GM23338 (cell line): ENCODE data around the gene SELE. TPM values are rescaled to one million over a fixed set of nuclear protein-coding genes. Genes with fewer than 3 reads are reported as not detected.

Experiments used
- ATAC-seq: fragments of 200-7000 bp; cut with Tn5 transposase; 3 replicates; pipeline ENCODE4 v1.9.1; 2020
- DNase-seq: peaks from one replicate; pipeline ENCODE4 v3.0.0-alpha.2; 2015; ENCODE audit warnings: low spot score
- H2AFZ ChIP-seq: fragments of 200-600 bp; sonication (generic); 2 replicates; pipeline ENCODE4 v1.8.0; 2016; ENCODE audit warnings: antibody characterized with exemption, mild to moderate bottlenecking, moderate library complexity
- H3F3A ChIP-seq: fragments of 200-600 bp; sonication (generic); replicated peaks from 2 replicates; pipeline ENCODE4 v1.8.0; 2017; ENCODE audit warnings: antibody characterized with exemption, mixed run types, low read depth
- H3K27ac ChIP-seq: fragments of 200-600 bp; sonication (generic); 2 replicates; pipeline ENCODE4 v1.6.1; 2016; ENCODE audit warnings: low read depth
- H3K27me3 ChIP-seq: fragments of 200-600 bp; sonication (generic); 2 replicates; pipeline ENCODE4 v1.8.0; 2016; ENCODE audit warnings: mild to moderate bottlenecking, mixed run types, moderate library complexity; ENCODE audit not compliant: insufficient read depth
- H3K36me3 ChIP-seq: fragments of 200-600 bp; sonication (generic); 2 replicates; pipeline ENCODE4 v1.8.0; 2016; ENCODE audit warnings: mild to moderate bottlenecking; ENCODE audit not compliant: insufficient read depth
- H3K4me1 ChIP-seq: fragments of 200-600 bp; sonication (generic); 2 replicates; pipeline ENCODE4 v1.8.0; 2016; ENCODE audit warnings: mild to moderate bottlenecking, moderate library complexity; ENCODE audit not compliant: insufficient read depth
- H3K4me2 ChIP-seq: fragments of 200-600 bp; sonication (generic); 2 replicates; pipeline ENCODE4 v1.7.1; 2017; ENCODE audit warnings: mixed run types
- H3K4me3 ChIP-seq: fragments of 200-600 bp; sonication (generic); 2 replicates; pipeline ENCODE4 v1.6.1; 2016; ENCODE audit warnings: mixed run types
- H3K79me2 ChIP-seq: fragments of 200-600 bp; sonication (generic); replicated peaks from 2 replicates; pipeline ENCODE4 v1.8.0; 2017; ENCODE audit warnings: mild to moderate bottlenecking; ENCODE audit not compliant: insufficient read depth
- H3K9me2 ChIP-seq: fragments of 200-600 bp; sonication (generic); 2 replicates; pipeline ENCODE4 v1.8.0; 2017; ENCODE audit not compliant: insufficient read depth
- H4K20me1 ChIP-seq: fragments of 200-600 bp; sonication (generic); replicated peaks from 2 replicates; pipeline ENCODE4 v1.8.0; 2017; ENCODE audit warnings: mild to moderate bottlenecking; ENCODE audit not compliant: insufficient read depth
- H3K27ac Mint-ChIP-seq: 2 replicates; pipeline ENCODE4 v1.8.0; 2020; ENCODE audit warnings: inconsistent platforms, mild to moderate bottlenecking, moderate library complexity, mixed read lengths
- H3K27me3 Mint-ChIP-seq: 3 replicates; pipeline ENCODE4 v1.8.0; 2022; ENCODE audit warnings: low read depth, mild to moderate bottlenecking, moderate library complexity, mixed read lengths, inconsistent platforms; ENCODE audit not compliant: insufficient read depth, poor library complexity
- H3K36me3 Mint-ChIP-seq: 3 replicates; pipeline ENCODE4 v1.8.0; 2021; ENCODE audit warnings: low read depth, mild to moderate bottlenecking, inconsistent platforms, moderate library complexity, mixed read lengths
- H3K4me1 Mint-ChIP-seq: 3 replicates; pipeline ENCODE4 v1.8.0; 2020; ENCODE audit warnings: mild to moderate bottlenecking, inconsistent platforms, mixed read lengths
- H3K4me3 Mint-ChIP-seq: 3 replicates; pipeline ENCODE4 v1.8.0; 2021; ENCODE audit warnings: moderate library complexity, mild to moderate bottlenecking, inconsistent platforms, mixed read lengths
- H3K9me3 Mint-ChIP-seq: 3 replicates; pipeline ENCODE4 v1.8.0; 2020; ENCODE audit warnings: moderate library complexity, mild to moderate bottlenecking, inconsistent platforms, mixed read lengths
- CREB1 ChIP-seq: fragments of 250-450 bp; sonication (Bioruptor Pico); IDR thresholded peaks from 2 replicates; pipeline ENCODE4 v1.5.0; 2020; ENCODE audit warnings: low read depth, mild to moderate bottlenecking, moderate library complexity
- CTCF ChIP-seq, 2 experiments: fragments of 200-600 bp in 1 of 2; sonication (generic) in 1 of 2; conservative IDR thresholded peaks; 2 replicates each; pipeline versions ENCODE4 v1.5.1 to v1.6.1; 2016 to 2017; ENCODE audit warnings: antibody characterized with exemption in 2 of 2, low read depth in 2 of 2, mild to moderate bottlenecking in 2 of 2, moderate library complexity in 1 of 2
- ETS1 ChIP-seq: IDR thresholded peaks from 2 replicates; pipeline ENCODE4 v1.6.1; 2016; ENCODE audit warnings: antibody characterized with exemption
- EZH2 ChIP-seq: fragments of 200-600 bp; sonication (generic); IDR thresholded peaks from one replicate; pipeline ENCODE4 v1.8.0; 2017; ENCODE audit warnings: antibody characterized with exemption, mild to moderate bottlenecking, low read depth; ENCODE audit not compliant: unreplicated experiment
- EZH2phosphoT487 ChIP-seq: fragments of 200-600 bp; sonication (generic); IDR thresholded peaks from one replicate; pipeline ENCODE4 v1.8.1; 2018; ENCODE audit warnings: antibody characterized with exemption; ENCODE audit not compliant: unreplicated experiment
- JUNB ChIP-seq: IDR thresholded peaks from one replicate; pipeline ENCODE4 v1.6.1; 2016; ENCODE audit warnings: antibody characterized with exemption; ENCODE audit not compliant: unreplicated experiment
- NANOG ChIP-seq: IDR thresholded peaks from 2 replicates; pipeline ENCODE4 v1.6.1; 2016; ENCODE audit warnings: antibody characterized with exemption, borderline replicate concordance
- POLR2AphosphoS5 ChIP-seq: IDR thresholded peaks from 2 replicates; pipeline ENCODE4 v1.6.1; 2016; ENCODE audit warnings: antibody characterized with exemption, low read depth
- REST ChIP-seq: IDR thresholded peaks from one replicate; pipeline ENCODE4 v1.6.1; 2018; ENCODE audit warnings: antibody characterized with exemption; ENCODE audit not compliant: unreplicated experiment
- STAT1 ChIP-seq: IDR thresholded peaks from one replicate; pipeline ENCODE4 v1.6.1; 2016; ENCODE audit warnings: antibody characterized with exemption; ENCODE audit not compliant: unreplicated experiment
- ZNF114 ChIP-seq: fragments of 250-450 bp; sonication (Bioruptor Pico); IDR thresholded peaks from 2 replicates; pipeline ENCODE4 v1.5.0; 2020; ENCODE audit warnings: mild to moderate bottlenecking, moderate library complexity
- ZNF331 ChIP-seq: fragments of 250-450 bp; sonication (Bioruptor Pico); IDR thresholded peaks from 2 replicates; pipeline ENCODE4 v1.5.0; 2020; ENCODE audit warnings: low read depth, mild to moderate bottlenecking, moderate library complexity
- ZNF462 ChIP-seq: fragments of 250-450 bp; sonication (Bioruptor Pico); IDR thresholded peaks from 2 replicates; pipeline ENCODE4 v1.5.0; 2020; ENCODE audit warnings: mild to moderate bottlenecking, moderate library complexity
- polyA plus RNA-seq: library from polyadenylated mRNA; unstranded; fragments of >200 nt; fragmentation: Nextera tagmentation; extraction: Ambion mirVana; gene quantifications from 2 replicates; pipeline ENCODE4 v1.2.1, GENCODE V29; 2016
- total RNA-seq: library from RNA; depleted of rRNA; stranded (reverse); fragments of >200 nt; shearing (Covaris generic); gene quantifications from 2 replicates; pipeline ENCODE4 v1.2.3, GENCODE V29; 2014

The SELE gene
- total and polyA plus RNA-seq, 2 experiments from 2014 or later, result not detected

GRCh38 chr1:169782596-169782995 lies 48.7 kb upstream of the SELE start:
- H3K27ac ChIP-seq, result no peak overlapping the region
- no peaks in the 10 kb centered on the region for H3F3A ChIP-seq
- H3K4me1 ChIP-seq, result peaks cover 12% of the 10 kb centered on the region; the same call in 1 of the 2 replicates
- Mint-ChIP-seq H3K27me3 (no peaks in the 10 kb centered on the region), H3K4me3 (no peak overlapping the region), H3K27ac (no peak overlapping the region; the same call in 1 of the 2 replicates), H3K36me3 (no peaks in the 10 kb centered on the region; the same call in 2 of the 3 replicates), H3K9me3 (peaks cover 8% of the 10 kb centered on the region), H3K4me1 (peaks cover 35% of the 10 kb centered on the region)
- no peaks in the 10 kb centered on the region for H3K36me3 ChIP-seq
- TF ChIP-seq ZNF331, result no peak
- no peak for TF ChIP-seq STAT1
- no peak for TF ChIP-seq JUNB
- no peak for TF ChIP-seq EZH2phosphoT487
- no peak for TF ChIP-seq ZNF462
- TF ChIP-seq POLR2AphosphoS5, result no peak
- TF ChIP-seq REST, result no peak
- TF ChIP-seq CREB1 (CRISPR knock-in tag), result no peak
- TF ChIP-seq NANOG, result no peak
- TF ChIP-seq ZNF114 (CRISPR knock-in tag), result no peak
- TF ChIP-seq EZH2, result no peak
- TF ChIP-seq ETS1, result no peak
- no peak for TF ChIP-seq CTCF (conservative IDR thresholded peaks at IDR 0.05; ENCODE audit: low read depth in 2 of 2)
- no peaks in the 10 kb centered on the region for H3K27me3 ChIP-seq
- ATAC-seq (no peak), DNase-seq (no peak)
- H4K20me1 ChIP-seq, result no peaks in the 10 kb centered on the region
- no peaks in the 10 kb centered on the region for H3K79me2 ChIP-seq
- no peak overlapping the region for H3K4me3 ChIP-seq
- no peak overlapping the region for H3K4me2 ChIP-seq
- H2AFZ ChIP-seq, result no peak overlapping the region
- H3K9me2 ChIP-seq, result 0 out of 2 replicates have a peak, but pooled peaks cover 5% of the 10 kb centered on the region
